NCI-H1694 treated with DMSO at 0.1 percent for 48 hours (cell line): Measurements from ENCODE around the gene MBD3.
"Not testable (repeated sequence)": the region's sequence is repeated elsewhere in the genome, so short reads cannot be mapped to it uniquely, and the experiment has no call there.

Experiments used
- DNase-seq: peaks from one replicate; lab custom pipeline; 2025; lab: John Stamatoyannopoulos, UW

Gene MBD3

DNA sequence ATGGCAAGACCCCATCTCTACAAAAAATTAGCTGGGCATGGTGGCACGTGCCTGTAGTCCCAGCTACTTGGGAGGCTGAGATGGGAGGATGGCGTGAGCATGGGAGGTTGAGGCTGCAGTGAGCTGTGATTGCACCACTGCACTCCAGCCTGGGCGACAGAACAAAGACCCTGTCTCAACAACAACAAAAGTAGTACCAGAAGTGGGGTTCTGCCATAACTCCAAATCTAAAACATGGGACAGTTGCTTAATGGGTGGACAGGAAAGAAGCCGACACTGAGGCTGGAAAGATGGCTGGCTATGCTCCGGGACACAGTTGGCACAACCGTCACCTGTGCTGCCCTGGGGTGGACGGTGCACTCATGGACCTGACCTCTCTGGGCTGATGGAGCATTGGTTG is 57.0 kb downstream of the MBD3 start:
- DNase-seq: not testable (repeated sequence)

DNA sequence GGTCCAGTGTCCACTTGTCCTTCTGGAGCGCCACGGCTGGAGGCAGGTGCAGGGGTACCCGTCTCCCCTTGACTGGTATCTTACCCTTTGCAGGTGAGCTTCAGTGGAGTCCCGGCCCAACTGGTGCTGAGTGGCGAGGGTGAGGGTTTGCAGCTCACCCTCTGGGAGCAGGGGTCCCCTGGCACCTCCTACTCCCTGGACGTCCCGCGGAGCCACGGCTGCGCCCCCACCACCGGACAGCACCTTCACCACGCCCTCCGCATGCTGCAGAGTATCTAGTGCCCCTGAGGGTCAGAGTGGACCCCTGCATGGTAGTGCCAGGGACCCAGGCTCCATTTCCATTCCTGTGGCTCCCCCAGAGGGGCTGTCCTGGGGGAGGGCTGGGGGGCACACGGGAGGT is 57.7 kb downstream of the MBD3 start:
- no peak for DNase-seq

DNA sequence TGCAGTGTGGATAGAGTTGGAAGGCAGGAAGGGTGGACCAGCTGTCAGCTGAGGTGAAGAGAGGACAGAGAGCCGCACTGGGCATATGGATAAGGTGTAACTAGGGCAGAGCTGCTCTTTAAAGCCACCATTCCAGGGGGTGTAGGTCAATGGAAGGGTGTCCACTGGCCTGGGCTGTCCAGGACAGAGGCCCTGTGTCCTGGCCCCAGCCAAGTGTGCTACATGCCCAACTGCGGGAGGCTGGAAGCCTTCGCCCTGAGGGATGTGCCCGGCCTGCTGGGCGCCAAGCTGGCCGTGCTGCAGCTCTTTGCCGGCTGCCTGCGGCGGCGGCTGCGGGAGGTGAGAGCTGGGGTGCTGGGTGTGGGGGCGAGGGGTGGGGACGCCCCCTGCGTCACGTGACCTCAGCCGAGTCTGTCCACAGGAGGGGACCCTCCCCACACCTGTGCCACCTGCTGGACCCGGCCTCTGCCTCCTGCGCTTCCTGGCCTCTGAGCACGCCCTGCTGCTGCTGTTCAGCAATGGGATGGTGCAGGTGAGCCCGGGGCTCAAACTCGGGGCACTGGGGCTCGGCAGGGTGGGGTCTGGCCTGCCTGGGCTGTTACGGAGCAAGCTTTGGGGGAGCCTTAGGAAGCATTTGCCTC is 59.0 kb downstream of the MBD3 start:
- DNase-seq: no peak

DNA sequence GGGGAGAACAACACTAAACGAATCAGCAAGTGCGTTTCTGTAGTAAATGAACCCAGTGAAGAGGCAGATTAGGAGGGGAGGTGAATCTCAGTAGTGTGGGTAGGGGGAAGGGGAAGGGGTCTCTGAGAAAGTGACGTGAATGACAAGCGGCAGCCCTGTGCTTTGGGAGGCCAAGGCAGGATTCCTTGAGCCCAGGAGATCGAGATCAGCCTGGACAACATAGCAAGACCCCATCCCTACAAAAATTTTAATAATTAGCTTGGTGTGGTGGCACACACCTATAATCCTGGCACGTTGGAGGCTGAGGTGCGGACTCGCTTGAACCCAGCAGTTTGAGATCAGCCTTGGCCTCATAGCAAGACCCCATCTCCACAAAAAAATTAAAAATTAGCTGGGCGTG is 60.7 kb downstream of the MBD3 start:
- no peak for DNase-seq

DNA sequence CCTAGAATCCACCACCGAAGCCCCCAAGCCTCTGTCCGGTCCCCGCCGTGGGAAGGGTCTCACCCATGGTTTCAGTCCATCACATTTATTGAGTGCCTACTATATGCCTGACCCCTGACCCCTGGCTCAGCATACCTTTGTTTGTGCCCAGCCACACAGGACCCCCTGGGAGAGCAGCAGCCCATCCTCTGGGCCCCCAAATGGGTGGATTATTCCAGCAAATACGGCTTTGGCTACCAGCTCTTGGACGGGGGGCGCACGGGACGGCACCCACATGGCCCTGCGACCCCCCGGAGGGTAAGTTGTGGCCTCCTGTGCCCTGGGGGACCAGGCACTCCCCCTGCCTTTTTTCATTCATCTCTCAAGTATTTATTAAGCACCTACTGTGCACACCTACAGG is 61.1 kb downstream of the MBD3 start:
- no peak for DNase-seq

DNA sequence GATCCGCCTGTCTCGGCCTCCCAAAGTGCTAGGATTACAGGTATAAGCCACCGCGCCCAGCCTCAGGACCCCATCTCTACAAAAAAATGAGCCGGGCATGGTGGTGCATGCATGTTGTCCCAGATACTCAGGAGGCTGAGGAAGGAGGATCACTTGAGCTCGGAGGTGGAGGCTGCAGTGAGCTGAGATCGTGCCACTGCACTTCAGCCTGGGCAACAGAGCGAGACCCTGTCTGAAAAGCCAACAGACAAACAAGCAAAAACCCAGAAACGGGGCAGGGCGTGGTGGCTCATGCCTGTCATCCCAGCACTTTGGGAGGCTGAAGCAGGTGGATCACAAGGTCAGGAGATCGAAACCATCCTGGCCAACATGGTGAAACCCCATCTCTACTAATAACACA is 61.8 kb downstream of the MBD3 start:
- DNase-seq: not testable (repeated sequence)

DNA sequence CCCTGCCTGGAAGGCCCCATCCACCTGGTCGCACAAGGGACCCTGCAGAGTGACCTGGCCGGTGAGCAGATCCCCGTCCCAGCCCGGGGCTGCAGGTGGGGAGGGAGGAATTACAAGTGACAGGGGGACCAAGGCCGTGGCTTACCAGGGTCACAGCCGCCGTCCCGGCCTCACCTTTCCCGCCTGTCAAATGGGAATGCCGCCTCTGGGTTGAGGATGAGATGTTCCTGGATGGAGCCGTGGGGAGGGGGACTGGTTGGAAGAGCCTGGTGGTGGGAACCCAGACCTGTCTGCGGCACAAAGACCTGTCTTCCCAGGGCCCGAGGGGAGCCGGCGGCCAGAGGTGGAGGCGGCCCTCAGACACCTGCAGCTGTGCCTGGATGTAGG is 63.2 kb downstream of the MBD3 start:
- no peak for DNase-seq

DNA sequence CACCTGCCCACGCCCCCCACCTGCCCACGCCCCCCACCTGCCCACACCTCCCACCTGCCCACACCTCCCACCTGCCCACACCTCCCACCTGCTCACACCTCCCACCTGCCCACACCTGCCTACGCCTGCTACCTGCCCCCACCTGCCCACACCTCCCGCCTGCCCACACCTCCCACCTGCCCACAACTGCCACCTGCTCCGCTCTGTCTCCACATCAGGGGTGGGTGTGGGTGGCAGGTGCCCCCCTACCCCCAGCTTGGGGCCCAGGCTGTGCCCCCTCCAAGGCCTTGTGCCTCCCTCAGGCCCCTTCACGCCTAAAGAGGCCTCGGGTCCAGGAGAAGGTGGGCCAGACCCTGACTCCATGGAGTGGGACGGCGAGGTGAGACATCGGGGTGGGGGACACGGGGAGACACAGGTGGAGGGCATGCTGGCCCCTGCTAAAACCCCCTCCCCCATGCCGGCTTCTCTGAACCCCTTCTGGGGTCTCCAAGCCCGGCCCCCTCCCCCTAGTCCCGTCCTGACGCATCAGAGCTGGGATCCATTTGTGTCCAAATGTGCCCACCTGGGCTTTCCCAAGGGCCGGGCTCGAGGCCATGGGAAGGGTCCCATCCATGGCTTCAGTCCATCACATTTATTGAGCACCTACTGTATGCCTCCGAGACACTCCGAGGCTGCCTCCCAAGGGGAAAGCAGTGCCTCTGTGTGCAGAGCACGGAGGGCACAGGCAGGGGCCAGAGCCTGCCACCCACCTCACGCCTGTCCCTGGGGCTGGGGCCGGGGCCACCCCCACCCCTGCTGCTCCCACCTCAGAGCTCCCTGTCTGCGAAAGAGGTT is 63.9 kb downstream of the MBD3 start:
- no peak for DNase-seq

DNA sequence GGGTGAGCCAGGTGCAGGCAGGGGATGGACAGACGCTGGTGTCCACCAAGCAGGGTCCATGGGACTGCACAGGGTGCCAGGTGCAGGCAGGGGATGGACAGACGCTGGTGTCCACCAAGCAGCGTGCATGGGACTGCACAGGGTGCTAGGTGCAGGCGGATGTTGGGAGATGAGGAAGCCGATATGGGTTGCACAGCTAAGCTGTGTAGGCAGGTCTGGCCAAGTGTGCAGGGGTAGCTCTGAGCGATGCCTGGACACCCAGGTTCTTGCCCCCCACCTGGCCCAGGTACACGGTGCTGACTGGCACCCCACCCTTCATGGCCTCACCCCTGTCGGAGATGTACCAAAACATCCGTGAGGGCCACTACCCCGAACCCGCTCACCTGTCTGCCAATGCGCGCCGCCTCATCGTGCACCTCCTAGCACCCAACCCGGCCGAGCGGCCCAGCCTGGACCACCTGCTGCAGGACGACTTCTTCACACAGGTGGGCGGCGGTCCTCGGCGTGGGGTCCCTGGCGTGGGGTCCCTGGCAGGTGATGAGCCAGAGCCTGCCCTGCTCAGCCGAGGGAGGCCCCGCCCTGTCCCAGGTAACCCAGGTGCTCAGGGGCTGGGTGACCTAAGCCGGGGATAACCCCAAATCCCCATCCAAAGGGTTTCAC is 64.9 kb downstream of the MBD3 start:
- DNase-seq: no peak

DNA sequence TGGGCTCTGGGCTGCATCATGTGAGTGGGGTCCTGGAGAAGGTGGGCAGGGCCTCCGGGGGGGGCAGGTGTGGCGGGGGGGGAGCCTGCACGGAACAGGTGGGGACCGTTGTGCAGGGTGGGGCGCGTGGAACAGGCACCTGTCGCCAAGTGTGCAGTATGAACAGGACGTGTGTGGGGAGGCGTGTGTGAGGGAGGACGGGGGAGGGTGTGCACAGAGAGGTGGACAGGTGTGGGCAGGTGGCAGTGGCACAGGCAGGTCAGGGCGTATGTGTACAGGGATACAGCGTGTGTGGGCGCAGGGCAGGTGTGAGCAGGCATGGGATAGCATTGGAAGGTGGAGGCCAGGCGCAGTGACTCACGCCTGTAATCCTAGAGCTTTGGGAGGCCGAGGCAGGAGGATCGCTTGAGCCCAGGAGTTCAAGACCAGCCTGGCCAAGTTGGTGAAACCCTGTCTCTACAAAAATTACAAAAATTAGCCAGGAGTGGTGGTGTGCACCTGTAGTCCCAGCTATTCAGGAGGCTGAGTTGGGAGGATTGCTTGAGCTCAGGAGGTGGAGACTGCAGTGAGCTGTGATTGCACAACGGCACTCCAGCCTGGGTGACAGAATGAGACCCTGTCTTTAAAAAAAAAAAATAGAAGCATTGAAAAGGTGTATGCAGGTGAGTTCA is 65.6 kb downstream of the MBD3 start:
- no peak for DNase-seq

DNA sequence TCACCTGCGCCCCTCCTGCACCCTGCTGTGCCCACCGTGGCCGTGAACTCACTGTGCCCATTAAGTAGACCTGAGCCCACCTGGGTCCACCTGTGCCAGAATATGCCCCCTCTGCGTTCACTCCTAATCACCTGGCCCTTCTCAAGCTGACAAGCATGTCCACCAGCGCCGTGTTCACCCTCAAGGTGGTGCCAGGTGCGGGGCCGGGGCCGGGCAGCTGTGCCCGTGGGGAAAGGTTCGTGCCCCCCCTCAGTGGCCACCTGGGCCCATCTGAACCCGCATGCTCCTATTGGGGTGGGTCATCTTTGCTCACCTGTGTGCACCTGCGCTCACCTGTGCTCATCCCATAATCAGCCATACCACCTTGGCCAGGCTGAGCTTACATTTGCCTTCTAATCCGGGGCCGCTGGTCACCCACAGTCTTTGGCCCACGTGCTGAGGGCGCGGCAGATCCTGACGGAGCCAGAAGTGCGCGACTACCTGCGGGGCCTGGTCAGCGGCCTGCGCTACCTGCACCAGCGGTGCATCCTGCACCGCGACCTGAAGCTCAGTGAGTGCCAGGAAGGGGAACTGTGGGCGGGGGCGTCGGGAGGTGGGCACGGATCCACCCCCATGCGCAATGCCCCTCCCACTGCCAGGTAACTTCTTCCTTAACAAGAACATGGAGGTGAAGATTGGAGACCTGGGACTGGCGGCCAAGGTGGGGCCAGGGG is 66.4 kb downstream of the MBD3 start:
- DNase-seq: no peak

DNA sequence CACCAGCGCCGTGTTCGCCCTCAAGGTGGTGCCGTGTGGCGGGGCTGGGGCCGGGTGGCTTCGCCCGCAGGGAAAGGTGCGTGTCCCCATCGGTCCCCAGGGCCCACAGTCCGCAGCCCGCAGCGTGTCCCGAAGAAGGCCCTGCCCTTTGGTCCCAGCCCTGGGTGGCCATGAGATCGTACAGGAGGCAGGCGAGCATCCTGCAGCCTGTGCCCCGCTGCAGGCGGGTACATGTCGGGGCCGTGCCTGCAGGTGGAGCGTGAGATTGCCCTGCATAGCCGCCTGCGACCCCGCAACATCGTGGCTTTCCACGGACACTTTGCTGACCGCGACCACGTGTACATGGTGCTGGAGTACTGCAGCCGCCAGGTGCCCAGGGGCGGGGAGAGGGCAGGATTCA is 67.3 kb downstream of the MBD3 start:
- DNase-seq: no peak

DNA sequence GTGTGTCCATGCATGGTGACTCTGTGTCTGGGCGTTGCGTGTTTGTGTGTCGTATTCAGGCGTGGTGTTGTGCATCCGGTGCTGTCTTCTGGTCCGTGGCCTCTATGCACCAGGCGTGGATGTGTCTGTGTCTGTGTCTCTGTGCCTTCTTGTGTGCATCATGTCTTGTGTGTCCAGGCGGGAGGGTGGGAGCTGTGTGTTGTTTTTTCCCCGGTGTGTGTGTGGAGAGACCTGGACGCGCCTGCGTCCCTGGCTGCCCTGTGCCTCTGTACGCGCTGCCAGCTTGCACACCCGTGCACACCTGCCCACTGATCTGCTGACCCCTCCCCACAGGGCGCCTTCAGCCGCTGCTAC is 67.7 kb downstream of the MBD3 start:
- no peak for DNase-seq

DNA sequence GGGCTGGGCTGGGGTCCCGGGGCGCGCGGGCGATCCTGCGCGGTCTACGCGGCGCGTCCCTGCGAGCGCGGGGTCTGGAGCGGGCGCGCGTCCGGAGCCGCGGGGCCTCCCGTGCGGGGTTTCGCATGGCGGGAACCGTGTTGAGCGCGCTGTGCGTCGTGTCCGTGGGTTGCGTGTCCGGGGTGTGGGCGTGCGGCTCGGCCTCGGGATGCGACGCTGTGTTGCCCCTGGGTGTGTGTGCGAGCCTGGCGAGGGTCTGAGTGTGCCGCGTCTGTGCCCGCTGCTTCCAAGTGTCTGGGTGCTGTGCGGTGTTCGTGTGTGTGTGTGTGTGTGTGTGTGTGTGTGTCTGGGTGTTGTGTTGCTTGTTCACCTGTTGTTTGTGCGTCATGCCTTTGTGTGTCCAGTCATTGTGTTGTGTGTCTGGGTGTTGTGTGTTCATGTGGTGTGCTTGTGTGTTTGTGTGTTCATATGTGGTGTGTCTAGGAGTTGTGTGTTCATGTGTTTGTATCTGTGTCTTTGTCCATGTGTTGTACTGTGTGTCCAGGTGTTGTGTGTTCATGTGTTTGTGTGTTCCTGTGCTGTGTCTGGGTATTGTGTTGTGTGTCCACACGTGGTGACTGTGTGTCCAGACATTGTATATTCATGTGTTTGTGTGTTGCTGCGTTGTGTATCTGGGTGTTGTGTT is 68.2 kb downstream of the MBD3 start:
- no peak for DNase-seq
